ENCODE results near the gene HOXD4.

DNA sequence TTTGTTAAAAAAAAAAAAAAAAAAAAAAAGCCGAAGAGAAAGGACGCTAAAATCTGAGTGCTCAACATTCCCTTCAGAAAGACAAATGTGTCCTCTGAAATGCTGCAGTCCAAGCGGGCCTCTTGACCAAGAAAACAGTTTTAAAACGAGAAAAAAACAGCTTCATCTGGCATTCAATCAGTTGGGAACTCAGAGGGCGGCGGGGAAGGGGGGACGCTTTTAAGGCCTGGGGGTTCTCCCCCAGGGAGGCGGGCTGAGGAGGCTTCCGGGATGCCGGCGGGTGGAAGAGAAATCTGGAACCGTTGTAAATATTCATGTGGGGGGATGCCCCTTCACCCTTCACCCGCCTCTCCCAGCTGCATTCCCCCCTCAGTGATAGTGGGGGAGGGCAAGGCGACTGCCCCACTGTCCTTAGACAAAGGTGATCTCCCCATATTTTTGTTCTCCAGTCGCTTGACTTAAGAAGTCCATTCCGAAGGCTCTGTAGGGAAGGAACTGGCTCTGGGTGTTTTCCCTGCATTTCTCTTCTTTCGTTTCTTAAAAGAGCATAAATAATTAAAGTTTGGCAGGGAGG lies 47.5 kb upstream of the HOXD4 start:
- TF ChIP-seq SIN3A (IDR thresholded peaks at IDR 0.05; ENCODE audit: borderline replicate concordance, insufficient read depth, low read depth, low read length) (no peak), POLR2AphosphoS5 (IDR thresholded peaks at IDR 0.05; ENCODE audit: low read depth, low read length) (no peak), TCF7L2 (IDR thresholded peaks at IDR 0.05; ENCODE audit: low read depth, low read length) (no peak)
- TF ChIP-seq, protein P1, sequence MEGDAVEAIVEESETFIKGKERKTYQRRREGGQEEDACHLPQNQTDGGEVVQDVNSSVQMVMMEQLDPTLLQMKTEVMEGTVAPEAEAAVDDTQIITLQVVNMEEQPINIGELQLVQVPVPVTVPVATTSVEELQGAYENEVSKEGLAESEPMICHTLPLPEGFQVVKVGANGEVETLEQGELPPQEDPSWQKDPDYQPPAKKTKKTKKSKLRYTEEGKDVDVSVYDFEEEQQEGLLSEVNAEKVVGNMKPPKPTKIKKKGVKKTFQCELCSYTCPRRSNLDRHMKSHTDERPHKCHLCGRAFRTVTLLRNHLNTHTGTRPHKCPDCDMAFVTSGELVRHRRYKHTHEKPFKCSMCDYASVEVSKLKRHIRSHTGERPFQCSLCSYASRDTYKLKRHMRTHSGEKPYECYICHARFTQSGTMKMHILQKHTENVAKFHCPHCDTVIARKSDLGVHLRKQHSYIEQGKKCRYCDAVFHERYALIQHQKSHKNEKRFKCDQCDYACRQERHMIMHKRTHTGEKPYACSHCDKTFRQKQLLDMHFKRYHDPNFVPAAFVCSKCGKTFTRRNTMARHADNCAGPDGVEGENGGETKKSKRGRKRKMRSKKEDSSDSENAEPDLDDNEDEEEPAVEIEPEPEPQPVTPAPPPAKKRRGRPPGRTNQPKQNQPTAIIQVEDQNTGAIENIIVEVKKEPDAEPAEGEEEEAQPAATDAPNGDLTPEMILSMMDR (IDR thresholded peaks at IDR 0.05): no peak
- TF ChIP-seq, protein P2, sequence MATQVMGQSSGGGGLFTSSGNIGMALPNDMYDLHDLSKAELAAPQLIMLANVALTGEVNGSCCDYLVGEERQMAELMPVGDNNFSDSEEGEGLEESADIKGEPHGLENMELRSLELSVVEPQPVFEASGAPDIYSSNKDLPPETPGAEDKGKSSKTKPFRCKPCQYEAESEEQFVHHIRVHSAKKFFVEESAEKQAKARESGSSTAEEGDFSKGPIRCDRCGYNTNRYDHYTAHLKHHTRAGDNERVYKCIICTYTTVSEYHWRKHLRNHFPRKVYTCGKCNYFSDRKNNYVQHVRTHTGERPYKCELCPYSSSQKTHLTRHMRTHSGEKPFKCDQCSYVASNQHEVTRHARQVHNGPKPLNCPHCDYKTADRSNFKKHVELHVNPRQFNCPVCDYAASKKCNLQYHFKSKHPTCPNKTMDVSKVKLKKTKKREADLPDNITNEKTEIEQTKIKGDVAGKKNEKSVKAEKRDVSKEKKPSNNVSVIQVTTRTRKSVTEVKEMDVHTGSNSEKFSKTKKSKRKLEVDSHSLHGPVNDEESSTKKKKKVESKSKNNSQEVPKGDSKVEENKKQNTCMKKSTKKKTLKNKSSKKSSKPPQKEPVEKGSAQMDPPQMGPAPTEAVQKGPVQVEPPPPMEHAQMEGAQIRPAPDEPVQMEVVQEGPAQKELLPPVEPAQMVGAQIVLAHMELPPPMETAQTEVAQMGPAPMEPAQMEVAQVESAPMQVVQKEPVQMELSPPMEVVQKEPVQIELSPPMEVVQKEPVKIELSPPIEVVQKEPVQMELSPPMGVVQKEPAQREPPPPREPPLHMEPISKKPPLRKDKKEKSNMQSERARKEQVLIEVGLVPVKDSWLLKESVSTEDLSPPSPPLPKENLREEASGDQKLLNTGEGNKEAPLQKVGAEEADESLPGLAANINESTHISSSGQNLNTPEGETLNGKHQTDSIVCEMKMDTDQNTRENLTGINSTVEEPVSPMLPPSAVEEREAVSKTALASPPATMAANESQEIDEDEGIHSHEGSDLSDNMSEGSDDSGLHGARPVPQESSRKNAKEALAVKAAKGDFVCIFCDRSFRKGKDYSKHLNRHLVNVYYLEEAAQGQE (IDR thresholded peaks at IDR 0.05; ENCODE audit: insufficient read depth in 1 of 2, low read depth in 2 of 2, low read length in 1 of 2): no peak
